ENCODE data around the gene IFFO2. TPM values are rescaled to one million over a fixed set of nuclear protein-coding genes. Genes with fewer than 3 reads are reported as not detected.

IFFO2 gene
- total RNA-seq, 1 experiment from 2014 or later: 15.6 TPM

- Histone ChIP-seq H2AFZ (ENCODE audit: low read depth, low read length, poor library complexity, severe bottlenecking) (no peak overlapping the region), H4K20me1 (ENCODE audit: insufficient read depth) (peaks cover 4% of the 10 kb centered on the region; the same call in 1 of the 2 replicates), H3K36me3 (ENCODE audit: control insufficient read depth in 1 of 2, insufficient read depth in 2 of 2, low read length in 2 of 2) (no peaks in the 10 kb centered on the region), H3K9me2 (ENCODE audit: insufficient read depth) (no peaks in the 10 kb centered on the region), H3K79me2 (ENCODE audit: insufficient read depth, low read length) (peaks cover 88% of the 10 kb centered on the region), H3K27ac (ENCODE audit: low read depth, low read length) (no peak overlapping the region), H3K4me2 (ENCODE audit: low read length) (no peak overlapping the region), H3K9me3 (ENCODE audit: control insufficient read depth in 1 of 2, insufficient read depth in 1 of 2, low read depth in 1 of 2, low read length in 2 of 2) (no peaks in the 10 kb centered on the region), H3K4me3 (replicated peaks in 1 of 2; ENCODE audit: low read depth in 1 of 2, low read length in 2 of 2) (no peak overlapping the region), H3K27me3 (ENCODE audit: insufficient read depth, low read length) (no peaks in the 10 kb centered on the region), H3K9ac (ENCODE audit: low read length) (no peak overlapping the region), H3K4me1 (ENCODE audit: control insufficient read depth in 1 of 2, insufficient read depth in 2 of 2, low read length in 2 of 2) (peaks cover 18 to 63% of the 10 kb centered on the region in 2 experiments; a peak in 3 of 4 replicates)
- RAD21 ChIA-PET (ENCODE audit: low non-redundant PET in 1 of 2, low total read pairs in 2 of 2, uncharacterized antibody in 2 of 2, unreplicated experiment in 2 of 2): no interaction called here
- intact Hi-C loops (cut with micrococcal nuclease): no loop called here
- DNase-seq (ENCODE audit: low read depth, low spot score) (no peak), ATAC-seq (no peak)
- TF ChIP-seq POLR2A (IDR thresholded peaks at IDR 0.05; ENCODE audit: borderline replicate concordance, extremely low read depth, insufficient read depth, insufficient read length) (no peak), REST (IDR thresholded peaks at IDR 0.05; ENCODE audit: low read depth) (no peak), FOSL1 (IDR thresholded peaks at IDR 0.05; ENCODE audit: low read depth) (no peak), CTCF (IDR thresholded peaks at IDR 0.05 in 2 of 3, conservative IDR thresholded peaks at IDR 0.05 in 1 of 3; ENCODE audit: borderline replicate concordance in 1 of 3, insufficient read depth in 1 of 3, low read depth in 2 of 3, low read length in 2 of 3) (no peak), CEBPB (IDR thresholded peaks at IDR 0.05; ENCODE audit: low read depth) (no peak), EZH2 (IDR thresholded peaks at IDR 0.05) (no peak), SIN3A (IDR thresholded peaks at IDR 0.05; ENCODE audit: low read depth) (no peak), ELF1 (IDR thresholded peaks at IDR 0.05; ENCODE audit: borderline replicate concordance, low read depth) (no peak), ATF3 (IDR thresholded peaks at IDR 0.05) (no peak), EGR1 (IDR thresholded peaks at IDR 0.05; ENCODE audit: low read depth) (no peak), MAX (IDR thresholded peaks at IDR 0.05) (no peak)
- TF ChIP-seq, protein P1, sequence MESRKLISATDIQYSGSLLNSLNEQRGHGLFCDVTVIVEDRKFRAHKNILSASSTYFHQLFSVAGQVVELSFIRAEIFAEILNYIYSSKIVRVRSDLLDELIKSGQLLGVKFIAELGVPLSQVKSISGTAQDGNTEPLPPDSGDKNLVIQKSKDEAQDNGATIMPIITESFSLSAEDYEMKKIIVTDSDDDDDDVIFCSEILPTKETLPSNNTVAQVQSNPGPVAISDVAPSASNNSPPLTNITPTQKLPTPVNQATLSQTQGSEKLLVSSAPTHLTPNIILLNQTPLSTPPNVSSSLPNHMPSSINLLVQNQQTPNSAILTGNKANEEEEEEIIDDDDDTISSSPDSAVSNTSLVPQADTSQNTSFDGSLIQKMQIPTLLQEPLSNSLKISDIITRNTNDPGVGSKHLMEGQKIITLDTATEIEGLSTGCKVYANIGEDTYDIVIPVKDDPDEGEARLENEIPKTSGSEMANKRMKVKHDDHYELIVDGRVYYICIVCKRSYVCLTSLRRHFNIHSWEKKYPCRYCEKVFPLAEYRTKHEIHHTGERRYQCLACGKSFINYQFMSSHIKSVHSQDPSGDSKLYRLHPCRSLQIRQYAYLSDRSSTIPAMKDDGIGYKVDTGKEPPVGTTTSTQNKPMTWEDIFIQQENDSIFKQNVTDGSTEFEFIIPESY (IDR thresholded peaks at IDR 0.05; ENCODE audit: extremely low read depth, insufficient replicate concordance, low read length): no peak
- CTCF ChIA-PET: no interaction called here
- POLR2A ChIA-PET: interaction anchor here (3.2 kb wide), 1 partner anchor 11 kb away, joined by 13 read pairs; no protein-coding TSS in a partner anchor
- BruUV-seq (replicated peaks): no TSS peak
These were observed 18.9 kb downstream of the IFFO2 start for GRCh38 chr1:18937539-18937938.
